ENCODE data around the gene ADAM15. TPM values are rescaled to one million over a fixed set of nuclear protein-coding genes. Genes with fewer than 3 reads are reported as not detected.

Gene ADAM15
- total RNA-seq, 1 donor from 2014 or later = 163 TPM

GRCh38 chr1:155080312-155081228 is 29.5 kb downstream of the ADAM15 start:
- no peaks in the 10 kb centered on the region for H3K9me3 ChIP-seq
- intact Hi-C loops (cut with DNase I) = no loop called here
- DNase-seq = no peak
- no peaks in the 10 kb centered on the region for H3K36me3 ChIP-seq
- peaks cover 55% of the 10 kb centered on the region for H3K27me3 ChIP-seq
- H3K4me1 ChIP-seq = peaks cover 49% of the 10 kb centered on the region
- ATAC-seq = no peak
- no peak for TF ChIP-seq CTCF (IDR thresholded peaks at IDR 0.05)
- H3K27ac ChIP-seq = no peak overlapping the region
- H3K4me3 ChIP-seq = peak overlapping the region; percentile 14

GRCh38 chr1:155081472-155082300 is 30.6 kb downstream of the ADAM15 start:
- no peak for ATAC-seq
- Histone ChIP-seq H3K9me3 (no peaks in the 10 kb centered on the region), H3K36me3 (no peaks in the 10 kb centered on the region), H3K27ac (no peak overlapping the region), H3K4me1 (peaks cover 53% of the 10 kb centered on the region), H3K4me3 (peak overlapping the region; percentile 34), H3K27me3 (peaks cover 55% of the 10 kb centered on the region)
- no peak for TF ChIP-seq CTCF (IDR thresholded peaks at IDR 0.05)
- intact Hi-C loops (cut with DNase I) = no loop called here
- DNase-seq = no peak

- Histone ChIP-seq H3K4me1 (peaks cover 53% of the 10 kb centered on the region), H3K4me3 (no peak overlapping the region), H3K27me3 (peaks cover 55% of the 10 kb centered on the region), H3K27ac (no peak overlapping the region), H3K9me3 (no peaks in the 10 kb centered on the region), H3K36me3 (no peaks in the 10 kb centered on the region)
- TF ChIP-seq CTCF (IDR thresholded peaks at IDR 0.05) = no peak
- ATAC-seq (no peak), DNase-seq (no peak)
- intact Hi-C loops (cut with DNase I) = no loop called here
These were observed 31.4 kb downstream of the ADAM15 start for GRCh38 chr1:155082301-155083051.

- DNase-seq (no peak), ATAC-seq (no peak)
- no peak for TF ChIP-seq CTCF (IDR thresholded peaks at IDR 0.05)
- H3K9me3 ChIP-seq = no peaks in the 10 kb centered on the region
- H3K27ac ChIP-seq = no peak overlapping the region
- intact Hi-C loops (cut with DNase I) = no loop called here
- H3K36me3 ChIP-seq = no peaks in the 10 kb centered on the region
- no peak overlapping the region for H3K4me3 ChIP-seq
- peaks cover 53% of the 10 kb centered on the region for H3K4me1 ChIP-seq
- H3K27me3 ChIP-seq = peaks cover 55% of the 10 kb centered on the region
These were observed 32.0 kb downstream of the ADAM15 start for GRCh38 chr1:155083052-155083541.

Measured in upper lobe of right lung (tissue), 1 donor.